Neural cell (in vitro differentiated cells): ENCODE measurements around the gene RXRB. TPM values are rescaled to one million over a fixed set of nuclear protein-coding genes. Genes with fewer than 3 reads are reported as not detected.

Experiments
- H2AFZ ChIP-seq: fragments of 200-600, 300-800 bp; sonication (generic), shearing (Covaris generic); 2 replicates; pipeline ENCODE4 v1.6.0; 2014; ENCODE audit warnings: low read depth, mild to moderate bottlenecking, antibody characterized with exemption, low read length, moderate library complexity
- H3F3A ChIP-seq: fragments of 200-600 bp; shearing (Covaris generic); 2 replicates; pipeline ENCODE4 v1.6.1; 2016; ENCODE audit warnings: mild to moderate bottlenecking, moderate library complexity, mixed read lengths, antibody characterized with exemption, low read length; ENCODE audit not compliant: insufficient read depth, poor library complexity, severe bottlenecking
- H3K27ac ChIP-seq: fragments of 200-600, 300-800 bp; sonication (generic), shearing (Covaris generic); 2 replicates; pipeline ENCODE4 v1.5.1; 2014; ENCODE audit warnings: mild to moderate bottlenecking, low read length, moderate library complexity
- H3K27me3 ChIP-seq: fragments of 300-800, 200-600 bp; sonication (generic), shearing (Covaris generic); 2 replicates; pipeline ENCODE4 v1.6.0; 2014; ENCODE audit warnings: mild to moderate bottlenecking, low read depth, low read length, moderate library complexity; ENCODE audit not compliant: insufficient read depth
- H3K36me3 ChIP-seq: fragments of 300-800, 200-600 bp; sonication (generic), shearing (Covaris generic); 2 replicates; pipeline ENCODE4 v1.5.1; 2014; ENCODE audit warnings: mild to moderate bottlenecking, antibody characterized with exemption, low read length, moderate library complexity; ENCODE audit not compliant: insufficient read depth
- H3K4me2 ChIP-seq: fragments of 300-800, 200-600 bp; sonication (generic), shearing (Covaris generic); 2 replicates; pipeline ENCODE4 v1.6.0; 2014; ENCODE audit warnings: mild to moderate bottlenecking, low read length
- H3K4me3 ChIP-seq: fragments of 300-800, 200-600 bp; sonication (generic), shearing (Covaris generic); 2 replicates; pipeline ENCODE4 v1.5.1; 2014; ENCODE audit warnings: mild to moderate bottlenecking, low read length, moderate library complexity
- H3K79me2 ChIP-seq: fragments of 200-600 bp; shearing (Covaris generic); replicated peaks from 2 replicates; pipeline ENCODE4 v1.6.0; 2014; ENCODE audit warnings: mild to moderate bottlenecking, low read length, moderate library complexity; ENCODE audit not compliant: insufficient read depth
- H3K9ac ChIP-seq: fragments of 300-800, 200-600 bp; sonication (generic), shearing (Covaris generic); 2 replicates; pipeline ENCODE4 v1.6.1; 2016; ENCODE audit warnings: mild to moderate bottlenecking, low read length, mixed read lengths
- H3K9me2 ChIP-seq: fragments of 200-600 bp; shearing (Covaris generic); 2 replicates; pipeline ENCODE4 v1.6.1; 2016; ENCODE audit warnings: mild to moderate bottlenecking, low read length, mixed read lengths; ENCODE audit not compliant: insufficient read depth
- H3K9me3 ChIP-seq: fragments of 200-600, 300-800 bp; sonication (generic), shearing (Covaris generic); 2 replicates; pipeline ENCODE4 v1.6.1; 2016; ENCODE audit warnings: mild to moderate bottlenecking, mixed run types, low read length, moderate library complexity, mixed read lengths
- H4K20me1 ChIP-seq: fragments of 200-600 bp; shearing (Covaris generic); 2 replicates; pipeline ENCODE4 v1.6.1; 2016; ENCODE audit warnings: mild to moderate bottlenecking, mixed run types; ENCODE audit not compliant: insufficient read depth
- EP300 ChIP-seq: fragments of 450-650 bp; conservative IDR thresholded peaks from 2 replicates; pipeline ENCODE4 v1.6.1; 2014; ENCODE audit warnings: antibody characterized with exemption, mild to moderate bottlenecking, moderate library complexity; ENCODE audit not compliant: poor library complexity, severe bottlenecking
- EZH2 ChIP-seq: fragments of 200-600, 300-800 bp; shearing (Covaris generic), sonication (generic); IDR thresholded peaks from 2 replicates; pipeline ENCODE4 v1.6.1; 2014; ENCODE audit warnings: antibody characterized with exemption, low read length, borderline replicate concordance, mild to moderate bottlenecking; ENCODE audit not compliant: insufficient read depth, poor library complexity, severe bottlenecking
- MXI1 ChIP-seq: fragments of 450-650 bp; conservative IDR thresholded peaks from 2 replicates; pipeline ENCODE4 v1.6.1; 2014; ENCODE audit warnings: antibody characterized with exemption, mild to moderate bottlenecking; ENCODE audit not compliant: poor library complexity, severe bottlenecking
- POLR2AphosphoS5 ChIP-seq: IDR thresholded peaks from 2 replicates; pipeline ENCODE4 v1.6.1; 2012
- RAD21 ChIP-seq: fragments of 450-650 bp; conservative IDR thresholded peaks from 2 replicates; pipeline ENCODE4 v1.6.1; 2014; ENCODE audit warnings: antibody characterized with exemption, mild to moderate bottlenecking, moderate library complexity
- SMC3 ChIP-seq: fragments of 450-650 bp; conservative IDR thresholded peaks from 2 replicates; pipeline ENCODE4 v1.6.1; 2014; ENCODE audit warnings: antibody characterized with exemption, mild to moderate bottlenecking, moderate library complexity; ENCODE audit not compliant: poor library complexity
- TAF1 ChIP-seq: IDR thresholded peaks from 2 replicates; pipeline ENCODE4 v1.6.1; 2012; ENCODE audit warnings: low read depth
- polyA minus RNA-seq: library from RNA; depleted of rRNA, polyadenylated mRNA; stranded (reverse); fragments of >200 nt; gene quantifications from 2 replicates; pipeline ENCODE4 v1.2.3, GENCODE V29; 2014
- polyA plus RNA-seq: library from polyadenylated mRNA; depleted of rRNA; stranded (reverse); fragments of >200 nt; gene quantifications from 2 replicates; pipeline ENCODE4 v1.2.3, GENCODE V29; 2014
- TF ChIP-seq, protein P1 (sequence below): IDR thresholded peaks from 2 replicates; pipeline ENCODE4 v1.6.1; 2012; ENCODE audit warnings: borderline replicate concordance
- TF ChIP-seq, protein P2 (sequence below): fragments of 450-650 bp; IDR thresholded peaks from 2 replicates; pipeline ENCODE4 v1.5.1; 2014; ENCODE audit warnings: antibody characterized with exemption, mild to moderate bottlenecking, moderate library complexity; ENCODE audit not compliant: poor library complexity, severe bottlenecking

The RXRB gene
- 60.7 and 71.2 TPM in 2 replicates for polyA plus RNA-seq
- 27.0 and 29.8 TPM in 2 replicates for polyA minus RNA-seq

DNA sequence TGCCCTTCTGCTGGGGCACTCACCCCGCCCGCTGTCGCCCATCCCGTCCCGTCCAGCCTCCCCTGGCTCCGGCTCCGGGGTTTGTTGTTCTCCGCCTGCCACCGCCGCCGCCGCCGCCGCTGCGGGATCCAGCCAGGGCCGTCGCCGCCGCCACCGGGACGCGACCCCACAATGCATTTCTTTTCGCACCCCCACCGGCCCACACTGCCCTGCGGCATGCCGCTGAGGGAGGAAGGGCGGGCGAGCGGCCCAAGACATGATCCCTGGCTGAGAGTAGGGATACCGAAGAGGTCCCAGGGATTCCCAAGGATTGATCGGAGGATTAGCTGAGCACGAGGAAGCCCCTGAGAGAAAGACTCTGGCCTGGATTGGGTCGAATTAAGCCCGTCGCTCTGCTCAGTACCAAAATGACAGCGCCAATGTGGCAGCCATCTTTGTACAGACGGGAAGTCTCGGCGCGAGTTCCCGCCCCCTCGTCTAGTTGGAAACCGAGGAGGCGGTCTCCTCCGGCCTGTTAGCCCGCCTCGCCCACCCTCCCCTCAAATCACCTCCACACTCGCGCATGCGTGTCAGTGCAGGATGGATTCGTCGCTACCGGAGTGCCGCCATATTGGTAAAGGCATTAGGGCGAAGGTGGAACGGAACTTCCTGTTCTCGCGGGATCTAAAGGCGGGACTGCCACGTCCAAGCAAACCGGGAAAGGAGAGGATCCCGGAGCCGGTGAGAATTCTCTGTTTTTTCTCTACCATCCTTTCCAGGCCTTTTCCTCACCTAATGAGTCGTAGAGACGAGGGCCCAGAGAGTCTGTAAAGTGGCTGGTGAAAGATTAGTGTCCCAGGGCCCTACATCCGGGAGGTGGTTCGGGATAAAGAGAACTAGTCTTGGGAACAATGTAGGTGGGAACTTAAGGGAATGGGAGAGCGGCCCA is at the start of gene RXRB, which contains the start of gene SLC39A7:
TSS of gene RXRB (minus strand) at position 447 of the 928 bp plus-strand sequence. CDS start at position 258, 189 bp downstream.
TSS of gene SLC39A7 (plus strand) at position 649 of the 928 bp plus-strand sequence. CDS start 379 bp downstream, outside the sequence.
- Histone ChIP-seq H3K9me2 (no peaks in the 10 kb centered on the region), H3K9ac (peak within 1 kb of the TSS; percentile 96), H2AFZ (peak within 1 kb of the TSS; percentile 73), H3K27me3 (no peaks in the 10 kb centered on the region), H3K79me2 (peaks cover 34% of the 10 kb centered on the region), H4K20me1 (no peaks in the 10 kb centered on the region), H3K27ac (peak within 1 kb of the TSS; percentile 98), H3K9me3 (no peaks in the 10 kb centered on the region), H3K4me3 (peak within 1 kb of the TSS; percentile 92), H3F3A (no peaks in the 10 kb centered on the region), H3K36me3 (peaks cover 7% of the 10 kb centered on the region), H3K4me2 (peak within 1 kb of the TSS; percentile 99)
- TF ChIP-seq POLR2AphosphoS5 = peak; percentile 94
- TF ChIP-seq, protein P1, sequence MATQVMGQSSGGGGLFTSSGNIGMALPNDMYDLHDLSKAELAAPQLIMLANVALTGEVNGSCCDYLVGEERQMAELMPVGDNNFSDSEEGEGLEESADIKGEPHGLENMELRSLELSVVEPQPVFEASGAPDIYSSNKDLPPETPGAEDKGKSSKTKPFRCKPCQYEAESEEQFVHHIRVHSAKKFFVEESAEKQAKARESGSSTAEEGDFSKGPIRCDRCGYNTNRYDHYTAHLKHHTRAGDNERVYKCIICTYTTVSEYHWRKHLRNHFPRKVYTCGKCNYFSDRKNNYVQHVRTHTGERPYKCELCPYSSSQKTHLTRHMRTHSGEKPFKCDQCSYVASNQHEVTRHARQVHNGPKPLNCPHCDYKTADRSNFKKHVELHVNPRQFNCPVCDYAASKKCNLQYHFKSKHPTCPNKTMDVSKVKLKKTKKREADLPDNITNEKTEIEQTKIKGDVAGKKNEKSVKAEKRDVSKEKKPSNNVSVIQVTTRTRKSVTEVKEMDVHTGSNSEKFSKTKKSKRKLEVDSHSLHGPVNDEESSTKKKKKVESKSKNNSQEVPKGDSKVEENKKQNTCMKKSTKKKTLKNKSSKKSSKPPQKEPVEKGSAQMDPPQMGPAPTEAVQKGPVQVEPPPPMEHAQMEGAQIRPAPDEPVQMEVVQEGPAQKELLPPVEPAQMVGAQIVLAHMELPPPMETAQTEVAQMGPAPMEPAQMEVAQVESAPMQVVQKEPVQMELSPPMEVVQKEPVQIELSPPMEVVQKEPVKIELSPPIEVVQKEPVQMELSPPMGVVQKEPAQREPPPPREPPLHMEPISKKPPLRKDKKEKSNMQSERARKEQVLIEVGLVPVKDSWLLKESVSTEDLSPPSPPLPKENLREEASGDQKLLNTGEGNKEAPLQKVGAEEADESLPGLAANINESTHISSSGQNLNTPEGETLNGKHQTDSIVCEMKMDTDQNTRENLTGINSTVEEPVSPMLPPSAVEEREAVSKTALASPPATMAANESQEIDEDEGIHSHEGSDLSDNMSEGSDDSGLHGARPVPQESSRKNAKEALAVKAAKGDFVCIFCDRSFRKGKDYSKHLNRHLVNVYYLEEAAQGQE = peak; percentile 92
- peak; percentile 86 for TF ChIP-seq MXI1
- TF ChIP-seq, protein P2, sequence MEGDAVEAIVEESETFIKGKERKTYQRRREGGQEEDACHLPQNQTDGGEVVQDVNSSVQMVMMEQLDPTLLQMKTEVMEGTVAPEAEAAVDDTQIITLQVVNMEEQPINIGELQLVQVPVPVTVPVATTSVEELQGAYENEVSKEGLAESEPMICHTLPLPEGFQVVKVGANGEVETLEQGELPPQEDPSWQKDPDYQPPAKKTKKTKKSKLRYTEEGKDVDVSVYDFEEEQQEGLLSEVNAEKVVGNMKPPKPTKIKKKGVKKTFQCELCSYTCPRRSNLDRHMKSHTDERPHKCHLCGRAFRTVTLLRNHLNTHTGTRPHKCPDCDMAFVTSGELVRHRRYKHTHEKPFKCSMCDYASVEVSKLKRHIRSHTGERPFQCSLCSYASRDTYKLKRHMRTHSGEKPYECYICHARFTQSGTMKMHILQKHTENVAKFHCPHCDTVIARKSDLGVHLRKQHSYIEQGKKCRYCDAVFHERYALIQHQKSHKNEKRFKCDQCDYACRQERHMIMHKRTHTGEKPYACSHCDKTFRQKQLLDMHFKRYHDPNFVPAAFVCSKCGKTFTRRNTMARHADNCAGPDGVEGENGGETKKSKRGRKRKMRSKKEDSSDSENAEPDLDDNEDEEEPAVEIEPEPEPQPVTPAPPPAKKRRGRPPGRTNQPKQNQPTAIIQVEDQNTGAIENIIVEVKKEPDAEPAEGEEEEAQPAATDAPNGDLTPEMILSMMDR = no peak
- TF ChIP-seq EZH2 = no peak
- peak; percentile 30 for TF ChIP-seq RAD21
- TF ChIP-seq SMC3 = no peak
- peak; percentile 95 for TF ChIP-seq TAF1
- TF ChIP-seq EP300 = peak; percentile 78

DNA sequence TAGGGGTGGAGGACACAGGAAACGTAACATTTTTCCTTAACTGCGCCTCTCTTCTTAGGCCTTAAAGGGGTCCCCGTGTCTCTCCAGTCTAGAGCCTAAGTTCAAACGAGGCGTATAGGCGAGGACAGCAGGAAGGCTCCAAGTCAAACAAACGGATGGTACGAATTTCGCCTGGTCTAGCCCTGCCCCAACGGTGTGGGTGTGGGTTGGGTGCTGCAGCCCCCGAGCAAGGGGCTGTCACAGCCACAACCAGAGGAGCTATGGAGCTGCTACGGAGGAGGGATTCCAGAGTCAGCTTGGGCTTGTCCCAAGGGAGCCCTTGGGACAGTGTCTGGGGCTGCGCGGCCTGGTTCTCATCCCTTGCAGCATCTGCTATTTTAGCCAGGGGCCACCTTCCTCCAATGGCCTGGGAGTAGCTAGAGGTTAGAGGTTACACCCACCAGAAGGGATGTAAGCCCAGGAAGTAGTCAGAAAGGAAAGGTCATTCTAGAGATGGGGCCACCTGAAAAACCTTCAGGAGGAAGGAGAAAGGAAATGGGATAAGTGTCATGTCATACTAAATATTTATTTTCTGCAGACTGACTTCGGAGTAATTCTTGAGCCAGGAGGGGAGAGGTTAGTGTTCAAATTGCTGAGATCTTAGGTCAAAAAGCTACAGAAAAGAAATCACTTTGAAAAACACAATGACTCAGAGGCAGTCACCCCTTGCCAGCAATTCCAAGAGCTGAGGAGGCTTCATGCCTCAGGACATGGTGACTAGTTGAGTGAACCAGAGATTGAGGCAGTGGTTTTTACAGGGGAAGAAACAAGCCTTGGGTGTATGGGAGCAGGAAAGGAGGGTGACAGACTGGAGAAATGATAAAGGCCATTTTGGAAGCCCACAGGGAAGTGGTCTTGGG is 49.5 kb upstream of the RXRB start:
- H3K9me3 ChIP-seq = no peaks in the 10 kb centered on the region
- H3K9me2 ChIP-seq = no peaks in the 10 kb centered on the region
- peak overlapping the region; percentile 76 for H3K27ac ChIP-seq
- peak overlapping the region; percentile 49 for H3K4me2 ChIP-seq
- H3K9ac ChIP-seq = peak overlapping the region; percentile 73
- no peaks in the 10 kb centered on the region for H3K27me3 ChIP-seq
- H2AFZ ChIP-seq = peak overlapping the region; percentile 76
- no peaks in the 10 kb centered on the region for H3K79me2 ChIP-seq
- H3K36me3 ChIP-seq = no peaks in the 10 kb centered on the region
- peaks cover 5% of the 10 kb centered on the region for H3F3A ChIP-seq
- H3K4me3 ChIP-seq = peak overlapping the region; percentile 72
- TF ChIP-seq POLR2AphosphoS5 = no peak
- no peak for TF ChIP-seq SMC3
- peak; percentile 10 for TF ChIP-seq TAF1
- TF ChIP-seq MXI1 = no peak
- no peaks in the 10 kb centered on the region for H4K20me1 ChIP-seq
